PFSK-1 (cell line): ENCODE results near the gene BTBD16.

ENCODE experiments used
- FOXP2 ChIP-seq: optimal IDR thresholded peaks from 2 replicates; pipeline ENCODE3; 2011; ENCODE audit warnings: borderline replicate concordance, control low read depth, inconsistent platforms; ENCODE audit not compliant: insufficient read depth; ENCODE audit errors: extremely low read length, extremely low read depth
- POLR2AphosphoS5 ChIP-seq: IDR thresholded peaks from 2 replicates; pipeline ENCODE4 v1.6.1; 2012; ENCODE audit warnings: low read depth, mild to moderate bottlenecking, control low read depth, low read length, moderate library complexity
- SIN3A ChIP-seq: IDR thresholded peaks from 2 replicates; pipeline ENCODE4 v1.6.1; 2012; ENCODE audit warnings: mild to moderate bottlenecking, low read length, moderate library complexity, borderline replicate concordance; ENCODE audit not compliant: insufficient read depth
- TAF1 ChIP-seq: IDR thresholded peaks from 2 replicates; pipeline ENCODE4 v1.6.1; 2012; ENCODE audit warnings: low read length, control low read depth, borderline replicate concordance; ENCODE audit not compliant: insufficient read depth
- TF ChIP-seq, protein P1 (sequence below), 2 experiments: IDR thresholded peaks; 2 replicates each; pipeline versions ENCODE4 v1.6.1 to v1.8.0; 2011 to 2012; ENCODE audit warnings: low read depth in 2 of 2, low read length in 2 of 2, control low read depth in 1 of 2, inconsistent platforms in 1 of 2, mild to moderate bottlenecking in 1 of 2, moderate library complexity in 1 of 2; ENCODE audit not compliant: insufficient read depth in 1 of 2

The BTBD16 gene

GRCh38 chr10:122241836-122242235 lies 29.3 kb upstream of the BTBD16 start:
- TF ChIP-seq POLR2AphosphoS5 (no peak), SIN3A (no peak), TAF1 (no peak), FOXP2 (no peak)
- TF ChIP-seq, protein P1, sequence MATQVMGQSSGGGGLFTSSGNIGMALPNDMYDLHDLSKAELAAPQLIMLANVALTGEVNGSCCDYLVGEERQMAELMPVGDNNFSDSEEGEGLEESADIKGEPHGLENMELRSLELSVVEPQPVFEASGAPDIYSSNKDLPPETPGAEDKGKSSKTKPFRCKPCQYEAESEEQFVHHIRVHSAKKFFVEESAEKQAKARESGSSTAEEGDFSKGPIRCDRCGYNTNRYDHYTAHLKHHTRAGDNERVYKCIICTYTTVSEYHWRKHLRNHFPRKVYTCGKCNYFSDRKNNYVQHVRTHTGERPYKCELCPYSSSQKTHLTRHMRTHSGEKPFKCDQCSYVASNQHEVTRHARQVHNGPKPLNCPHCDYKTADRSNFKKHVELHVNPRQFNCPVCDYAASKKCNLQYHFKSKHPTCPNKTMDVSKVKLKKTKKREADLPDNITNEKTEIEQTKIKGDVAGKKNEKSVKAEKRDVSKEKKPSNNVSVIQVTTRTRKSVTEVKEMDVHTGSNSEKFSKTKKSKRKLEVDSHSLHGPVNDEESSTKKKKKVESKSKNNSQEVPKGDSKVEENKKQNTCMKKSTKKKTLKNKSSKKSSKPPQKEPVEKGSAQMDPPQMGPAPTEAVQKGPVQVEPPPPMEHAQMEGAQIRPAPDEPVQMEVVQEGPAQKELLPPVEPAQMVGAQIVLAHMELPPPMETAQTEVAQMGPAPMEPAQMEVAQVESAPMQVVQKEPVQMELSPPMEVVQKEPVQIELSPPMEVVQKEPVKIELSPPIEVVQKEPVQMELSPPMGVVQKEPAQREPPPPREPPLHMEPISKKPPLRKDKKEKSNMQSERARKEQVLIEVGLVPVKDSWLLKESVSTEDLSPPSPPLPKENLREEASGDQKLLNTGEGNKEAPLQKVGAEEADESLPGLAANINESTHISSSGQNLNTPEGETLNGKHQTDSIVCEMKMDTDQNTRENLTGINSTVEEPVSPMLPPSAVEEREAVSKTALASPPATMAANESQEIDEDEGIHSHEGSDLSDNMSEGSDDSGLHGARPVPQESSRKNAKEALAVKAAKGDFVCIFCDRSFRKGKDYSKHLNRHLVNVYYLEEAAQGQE (IDR thresholded peaks at IDR 0.05; ENCODE audit: insufficient read depth in 1 of 2, low read depth in 2 of 2, low read length in 2 of 2) = no peak

DNA sequence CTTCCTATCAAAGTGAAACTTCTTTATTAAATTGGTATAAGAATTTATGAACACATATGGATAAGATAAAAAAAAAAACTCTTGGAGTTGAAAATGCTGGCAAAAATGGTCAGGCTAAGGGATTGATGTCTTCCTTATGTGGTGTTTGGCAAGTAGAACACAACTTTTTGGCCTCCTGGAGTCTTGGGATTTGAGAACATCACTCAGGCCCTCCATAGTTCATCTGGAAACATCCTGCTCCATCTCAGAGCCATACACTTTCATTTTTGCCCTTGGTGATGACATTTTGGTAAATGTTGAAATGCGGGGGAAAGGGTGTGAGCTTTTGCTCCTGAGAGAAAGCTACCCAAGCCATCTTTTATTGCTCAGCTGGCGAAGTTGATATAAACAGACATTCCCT lies 27.5 kb upstream of the BTBD16 start:
- TF ChIP-seq TAF1 (no peak), FOXP2 (no peak), SIN3A (no peak), POLR2AphosphoS5 (no peak)
- TF ChIP-seq, protein P1 (IDR thresholded peaks at IDR 0.05; ENCODE audit: insufficient read depth in 1 of 2, low read depth in 2 of 2, low read length in 2 of 2) = no peak

GRCh38 chr10:122244001-122244975 lies 26.8 kb upstream of the BTBD16 start:
- TF ChIP-seq SIN3A (no peak), POLR2AphosphoS5 (no peak), FOXP2 (no peak), TAF1 (no peak)
- TF ChIP-seq, protein P1 (IDR thresholded peaks at IDR 0.05; ENCODE audit: insufficient read depth in 1 of 2, low read depth in 2 of 2, low read length in 2 of 2) = no peak

DNA sequence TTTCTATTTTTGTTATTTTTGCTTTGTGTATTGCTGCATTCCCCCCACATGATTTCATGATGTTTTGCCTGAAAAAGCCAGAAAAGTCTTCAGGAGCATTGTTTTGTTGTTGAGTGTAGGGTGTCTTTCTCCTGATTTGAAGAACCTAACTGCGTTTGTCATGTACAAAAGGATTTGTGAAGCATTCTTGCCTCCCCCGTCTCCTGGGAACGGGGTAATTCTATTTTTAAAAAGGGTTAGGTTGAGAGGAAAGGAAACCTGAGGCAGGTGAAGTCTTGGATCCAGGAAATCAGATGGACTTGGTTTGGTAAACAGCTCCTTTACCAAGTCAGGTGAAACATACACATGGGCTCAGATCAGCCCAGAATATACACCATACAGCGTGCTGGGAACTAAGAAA lies 26.0 kb upstream of the BTBD16 start:
- TF ChIP-seq TAF1 (no peak), FOXP2 (no peak), POLR2AphosphoS5 (no peak), SIN3A (no peak)
- TF ChIP-seq, protein P1 (IDR thresholded peaks at IDR 0.05; ENCODE audit: insufficient read depth in 1 of 2, low read depth in 2 of 2, low read length in 2 of 2) = no peak
